Stomach (tissue), 9 donors: Measurements from ENCODE around the gene CASQ1. TPM values are rescaled to one million over a fixed set of nuclear protein-coding genes. Genes with fewer than 3 reads are reported as not detected.
A peak's percentile ranks its signal among the peaks of the same experiment; 100 is the strongest.

Experiments
- DNase-seq, 2 donors: peaks; one replicate each; pipeline versions ENCODE4 v3.0.0 to v3.0.0-alpha.2; 2013 to 2019
- H3K27ac ChIP-seq, 5 donors: fragments of 200-600 bp in 4 of 5; sonication (generic) in 4 of 5; one replicate each; pipeline ENCODE4 v1.5.1; 2013 to 2019; ENCODE audit warnings: mild to moderate bottlenecking in 1 of 5, moderate library complexity in 1 of 5
- H3K27me3 ChIP-seq, 3 donors: fragments of 200-600 bp; sonication (generic); one replicate each; pipeline ENCODE4 v1.5.1; 2017 to 2019; ENCODE audit warnings: mixed run types in 1 of 3
- H3K36me3 ChIP-seq, 4 donors: fragments of 200-600 bp; sonication (generic); 1 replicate in 3 of 4; 2 replicates in 1 of 4; pipeline ENCODE4 v1.5.1; 2016 to 2019
- H3K4me1 ChIP-seq, 4 donors: fragments of 200-600 bp; sonication (generic); one replicate each; pipeline ENCODE4 v1.5.1; 2016 to 2019
- H3K4me3 ChIP-seq, 4 donors: fragments of 200-600 bp; sonication (generic) in 3 of 4; one replicate each; pipeline ENCODE4 v1.5.1; 2016 to 2019; ENCODE audit warnings: mild to moderate bottlenecking in 1 of 4
- H3K9me3 ChIP-seq, 4 donors: fragments of 200-600 bp; sonication (generic); one replicate each; pipeline ENCODE4 v1.5.1; 2016 to 2019
- CTCF ChIP-seq, 7 experiments: fragments of 450-650 bp in 4 of 7; fragments of 200-600 bp in 3 of 7; sonication (generic) in 3 of 7; IDR thresholded peaks; one replicate each; pipeline ENCODE4 v1.5.1; 2016 to 2019; ENCODE audit warnings: antibody characterized with exemption in 7 of 7, control low read depth in 2 of 7, mild to moderate bottlenecking in 1 of 7
- EP300 ChIP-seq: sonication (generic); formaldehyde crosslinking; IDR thresholded peaks from one replicate; pipeline ENCODE4 v1.6.1; 2017; ENCODE audit warnings: antibody characterized with exemption
- POLR2A ChIP-seq, 4 donors: fragments of 450-650 bp; IDR thresholded peaks; one replicate each; pipeline ENCODE4 v1.6.1; 2016; ENCODE audit warnings: antibody characterized with exemption in 4 of 4, control low read depth in 2 of 4, mild to moderate bottlenecking in 1 of 4, moderate library complexity in 1 of 4
- POLR2AphosphoS5 ChIP-seq, 3 donors: sonication (generic); formaldehyde crosslinking; IDR thresholded peaks; one replicate each; pipeline ENCODE4 v1.6.1; 2016; ENCODE audit warnings: antibody characterized with exemption in 3 of 3
- WGBS, 5 donors: extraction: QIAGEN DNeasy Blood & Tissue Kit in 3 of 5; methylation state at CpG; one replicate each; pipeline versions ENCODE4 v1.1.5 to v1.1.7; 2013 to 2018; 5-methylcytosine and 5-hydroxymethylcytosine counted together
- intact Hi-C: fragments of 100-400 bp; cut with DNase I; formaldehyde crosslinking; loops from one replicate; pipeline ENCODE4 v1.15.1; 2023; ENCODE audit warnings: low total_unique reads
- polyA plus RNA-seq, 3 donors: library from polyadenylated mRNA; stranded (reverse); fragments of 200-250 nt; gene quantifications; one replicate each; pipeline ENCODE4 v1.2.3, GENCODE V29; 2013
- total RNA-seq, 5 donors: library from RNA; depleted of rRNA; stranded (reverse); fragments of >200 nt; gene quantifications; one replicate each; pipeline versions ENCODE4 v1.1.0 to v1.2.3, GENCODE V29; 2014 to 2016
- donor health status: healthy with polysubstance abuse.
- donor health status: Bipolar disorder and iron deficiency.
- donor health status: healthy.

The CASQ1 gene
- total and polyA plus RNA-seq, 8 donors: 0.48 to 0.61 (median 0.55) TPM; not detected in 5

- Histone ChIP-seq H3K4me1 (peaks cover 0 to under 1% (median 0%) of the 10 kb centered on the region in 4 donors), H3K27me3 (no peaks in the 10 kb centered on the region), H3K27ac (no peak overlapping the region), H3K36me3 (no peaks in the 10 kb centered on the region), H3K4me3 (no peak overlapping the region), H3K9me3 (no peaks in the 10 kb centered on the region)
- intact Hi-C loops: no loop called here
- peak in 1 of 2 donors; percentile 16 for DNase-seq
- TF ChIP-seq POLR2AphosphoS5 (IDR thresholded peaks at IDR 0.05) (no peak), EP300 (no peak), CTCF (IDR thresholded peaks at IDR 0.05) (no peak), POLR2A (IDR thresholded peaks at IDR 0.05) (no peak)
- 77 to 86% (median 81%) methylated on average over 3 of the region's 3 CpGs for WGBS, 5 donors
These were observed 35.6 kb upstream of the CASQ1 start for GRCh38 chr1:160154790-160155189.

GRCh38 chr1:160156361-160156760, 34.0 kb upstream of the CASQ1 start:
- Histone ChIP-seq H3K9me3 (no peaks in the 10 kb centered on the region), H3K36me3 (no peaks in the 10 kb centered on the region)
- 82 to 88% (median 87%) methylated on average over 5 of the region's 5 CpGs for WGBS, 5 donors

GRCh38 chr1:160157174-160157573, 33.2 kb upstream of the CASQ1 start:
- no peak for DNase-seq
- Histone ChIP-seq H3K27me3 (no peaks in the 10 kb centered on the region), H3K9me3 (no peaks in the 10 kb centered on the region), H3K27ac (no peak overlapping the region), H3K4me3 (no peak overlapping the region), H3K4me1 (peaks cover 0 to 6% (median 0%) of the 10 kb centered on the region in 4 donors), H3K36me3 (no peaks in the 10 kb centered on the region)
- intact Hi-C loops: no loop called here
- WGBS, 5 donors: 27 to 69% (median 64%) methylated on average over 4 of the region's 4 CpGs
- TF ChIP-seq EP300 (no peak), POLR2A (IDR thresholded peaks at IDR 0.05) (no peak), CTCF (IDR thresholded peaks at IDR 0.05) (no peak), POLR2AphosphoS5 (IDR thresholded peaks at IDR 0.05) (no peak)

More at GRCh38 chr1:160156361-160156760, 34.0 kb upstream of the CASQ1 start:
- H3K27ac ChIP-seq: no peak overlapping the region
- DNase-seq: no peak
- no peaks in the 10 kb centered on the region for H3K27me3 ChIP-seq
- TF ChIP-seq POLR2AphosphoS5 (IDR thresholded peaks at IDR 0.05) (no peak), EP300 (no peak), CTCF (IDR thresholded peaks at IDR 0.05) (no peak), POLR2A (IDR thresholded peaks at IDR 0.05) (no peak)
- H3K4me3 ChIP-seq: no peak overlapping the region
- H3K4me1 ChIP-seq: peaks cover 0 to 6% (median 0%) of the 10 kb centered on the region in 4 donors
- intact Hi-C loops: no loop called here

GRCh38 chr1:160158031-160158430, 32.3 kb upstream of the CASQ1 start:
- TF ChIP-seq EP300 (no peak), CTCF (IDR thresholded peaks at IDR 0.05) (no peak), POLR2A (IDR thresholded peaks at IDR 0.05) (no peak), POLR2AphosphoS5 (IDR thresholded peaks at IDR 0.05) (no peak)
- 73 to 96% (median 94%) methylated on average over 3 of the region's 3 CpGs for WGBS, 5 donors
- Histone ChIP-seq H3K27me3 (no peaks in the 10 kb centered on the region), H3K27ac (no peak overlapping the region), H3K4me3 (no peak overlapping the region), H3K36me3 (no peaks in the 10 kb centered on the region), H3K4me1 (peaks cover 0 to 6% (median 0%) of the 10 kb centered on the region in 4 donors), H3K9me3 (no peaks in the 10 kb centered on the region)
- no peak for DNase-seq
- intact Hi-C loops: no loop called here
